BLaER1 (cell line): ENCODE data around the gene NPTX1.

Experiments
- H3K27ac ChIP-seq: shearing (Covaris generic); formaldehyde crosslinking; 2 replicates; pipeline ENCODE4 v1.8.1; 2022
- H3K27me3 ChIP-seq: shearing (Covaris generic); formaldehyde crosslinking; 2 replicates; pipeline ENCODE4 v1.8.1; 2022
- H3K36me3 ChIP-seq: shearing (Covaris generic); formaldehyde crosslinking; 2 replicates; pipeline ENCODE4 v1.8.1; 2022
- H3K4me1 ChIP-seq: shearing (Covaris generic); formaldehyde crosslinking; 2 replicates; pipeline ENCODE4 v1.8.1; 2022
- H3K4me2 ChIP-seq: shearing (Covaris generic); formaldehyde crosslinking; 2 replicates; pipeline ENCODE4 v1.8.1; 2022
- H3K4me3 ChIP-seq: shearing (Covaris generic); formaldehyde crosslinking; 2 replicates; pipeline ENCODE4 v1.8.1; 2022
- H3K9ac ChIP-seq: shearing (Covaris generic); formaldehyde crosslinking; 2 replicates; pipeline ENCODE4 v1.8.1; 2022
- H3K9me3 ChIP-seq: shearing (Covaris generic); formaldehyde crosslinking; 2 replicates; pipeline ENCODE4 v1.8.1; 2022
- H4K20me1 ChIP-seq: shearing (Covaris generic); formaldehyde crosslinking; 2 replicates; pipeline ENCODE4 v1.8.1; 2022
- Cebpa-rat ChIP-seq: shearing (Covaris generic); IDR thresholded peaks from 2 replicates; pipeline ENCODE4 v1.8.1; 2022

The NPTX1 gene

DNA sequence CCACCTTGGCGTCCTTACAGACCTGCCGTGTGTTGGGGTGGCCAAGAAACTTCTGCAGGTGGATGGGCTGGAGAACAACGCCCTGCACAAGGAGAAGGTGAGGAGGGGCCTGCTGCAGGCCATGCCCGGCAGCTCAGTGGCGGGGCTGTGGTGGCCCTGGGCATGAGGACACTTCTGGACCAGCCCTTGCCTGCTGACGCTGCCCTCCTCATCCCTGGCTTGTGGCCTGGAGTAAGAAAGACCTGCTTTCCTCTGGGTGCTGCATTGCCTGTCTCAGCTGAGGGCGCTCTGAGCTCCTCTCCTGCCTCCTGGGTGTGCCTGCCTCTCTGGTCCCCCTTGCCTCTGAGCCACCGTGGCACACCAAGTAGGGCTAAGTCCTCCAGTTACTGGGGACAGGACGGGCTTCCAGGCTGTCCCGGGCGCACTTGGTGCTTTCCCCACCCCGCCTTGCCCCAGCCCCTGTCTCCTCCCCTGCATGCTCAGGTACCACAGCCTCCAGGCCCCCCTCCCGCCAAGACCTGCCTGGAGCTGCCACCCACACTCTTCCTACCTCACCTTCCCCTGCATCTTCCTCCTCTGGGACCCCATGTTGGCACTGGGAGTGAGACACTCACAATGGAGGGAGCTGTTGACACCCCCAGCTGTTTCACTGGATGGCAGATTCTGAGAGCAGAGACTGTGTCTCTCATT lies 52.7 kb downstream of the NPTX1 start:
- H3K4me2 ChIP-seq, result peak overlapping the region; percentile 86
- H3K27ac ChIP-seq, result peak overlapping the region; percentile 65
- H3K27me3 ChIP-seq, result no peaks in the 10 kb centered on the region
- no peaks in the 10 kb centered on the region for H3K36me3 ChIP-seq
- no peaks in the 10 kb centered on the region for H3K9me3 ChIP-seq
- H3K9ac ChIP-seq, result peak overlapping the region; percentile 37; the same call in 1 of the 2 replicates
- peak overlapping the region; percentile 42 for H3K4me3 ChIP-seq
- peaks cover 60% of the 10 kb centered on the region for H3K4me1 ChIP-seq
- H4K20me1 ChIP-seq, result peaks cover 19% of the 10 kb centered on the region
- no peak for TF ChIP-seq Cebpa-rat

DNA sequence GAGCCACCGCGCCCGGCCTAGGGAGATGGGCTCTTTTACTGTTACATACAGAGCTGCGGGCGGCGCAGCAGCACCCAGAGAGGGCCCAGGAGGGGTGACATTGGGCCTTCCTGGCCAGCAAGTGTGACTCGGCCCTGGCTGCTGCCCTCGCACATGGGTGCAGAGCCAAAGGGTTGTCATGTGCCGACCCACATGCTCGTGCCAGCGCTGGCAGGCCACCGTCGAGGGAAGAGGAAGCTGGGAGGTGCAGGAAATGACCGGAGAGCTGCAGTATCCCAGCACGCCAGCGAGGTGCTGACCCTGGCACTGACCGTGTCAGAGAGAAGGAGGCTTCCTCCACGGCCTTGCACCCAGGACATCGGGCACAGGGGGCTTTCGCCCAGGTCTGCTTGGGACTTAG lies 53.4 kb downstream of the NPTX1 start:
- Histone ChIP-seq H3K4me2 (peak overlapping the region; percentile 86), H3K36me3 (peaks cover 5% of the 10 kb centered on the region; the same call in 1 of the 2 replicates), H3K27ac (peak overlapping the region; percentile 65; the same call in 1 of the 2 replicates), H3K27me3 (no peaks in the 10 kb centered on the region), H4K20me1 (peaks cover 19% of the 10 kb centered on the region), H3K9ac (no peak overlapping the region), H3K4me3 (no peak overlapping the region), H3K9me3 (no peaks in the 10 kb centered on the region), H3K4me1 (peaks cover 60% of the 10 kb centered on the region)
- TF ChIP-seq Cebpa-rat, result no peak

DNA sequence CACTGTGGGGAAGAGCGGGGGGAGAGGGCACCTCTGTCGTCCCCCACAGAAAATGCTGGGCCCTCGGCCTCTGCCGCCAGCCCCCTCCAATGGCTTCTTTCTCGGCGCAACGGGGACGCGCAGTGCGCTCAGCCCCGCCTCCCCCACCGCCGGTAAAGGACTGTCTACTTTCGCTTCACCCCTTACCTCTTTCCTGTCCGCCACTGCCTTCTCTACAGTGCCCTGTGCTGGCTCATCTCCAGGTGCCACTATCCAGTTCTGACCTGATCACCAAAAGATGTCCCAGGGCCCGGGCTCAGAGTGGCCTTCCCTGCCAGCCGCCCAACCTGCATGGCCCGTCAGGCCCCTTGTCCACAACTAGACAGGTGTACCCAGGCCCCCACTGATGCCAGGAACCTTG lies 54.1 kb downstream of the NPTX1 start:
- H3K4me3 ChIP-seq, result no peak overlapping the region
- H3K4me1 ChIP-seq, result peaks cover 57% of the 10 kb centered on the region
- H3K9ac ChIP-seq, result no peak overlapping the region
- H3K9me3 ChIP-seq, result no peaks in the 10 kb centered on the region
- H3K27ac ChIP-seq, result no peak overlapping the region
- peak overlapping the region; percentile 86 for H3K4me2 ChIP-seq
- no peaks in the 10 kb centered on the region for H3K27me3 ChIP-seq
- H4K20me1 ChIP-seq, result peaks cover 18% of the 10 kb centered on the region
- H3K36me3 ChIP-seq, result peaks cover 12% of the 10 kb centered on the region; the same call in 1 of the 2 replicates
- TF ChIP-seq Cebpa-rat, result no peak

DNA sequence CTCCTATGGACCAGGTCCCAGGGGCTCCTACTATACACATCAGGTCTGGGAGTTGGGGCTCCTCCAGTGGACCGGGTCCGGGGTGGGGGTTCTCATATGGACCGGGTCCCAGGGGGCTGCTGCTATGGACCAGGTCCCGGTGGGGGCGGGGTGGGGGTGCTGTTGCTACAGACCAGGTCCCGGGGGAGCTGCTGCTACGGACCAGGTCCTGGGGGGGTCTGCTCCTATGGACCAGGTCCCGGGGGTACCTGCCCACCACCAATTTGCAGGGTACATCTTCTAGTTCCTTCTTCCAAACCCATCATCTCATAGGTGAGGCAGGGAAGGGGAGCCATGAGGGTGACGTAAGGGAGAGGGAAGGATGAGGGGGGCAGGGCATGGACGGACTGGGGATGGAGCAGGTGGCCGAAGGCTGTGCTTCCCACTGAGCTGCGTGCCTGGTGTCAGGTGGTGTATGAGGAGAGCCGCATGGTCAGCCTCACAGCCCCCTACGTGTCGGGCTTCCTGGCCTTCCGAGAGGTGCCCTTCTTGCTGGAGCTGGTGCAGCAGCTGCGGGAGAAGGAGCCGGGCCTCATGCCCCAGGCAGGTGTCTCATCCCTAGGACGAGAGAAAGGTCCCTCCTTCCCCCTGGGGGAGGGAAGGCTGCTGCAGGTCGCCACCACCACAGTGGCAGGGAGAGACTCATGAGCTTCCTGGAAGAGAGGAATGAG lies 54.9 kb downstream of the NPTX1 start:
- Histone ChIP-seq H3K9me3 (no peaks in the 10 kb centered on the region), H4K20me1 (peaks cover 14% of the 10 kb centered on the region), H3K4me2 (peak overlapping the region; percentile 86; the same call in 1 of the 2 replicates), H3K4me1 (peaks cover 50% of the 10 kb centered on the region), H3K4me3 (no peak overlapping the region), H3K9ac (no peak overlapping the region), H3K36me3 (peaks cover 18% of the 10 kb centered on the region; the same call in 1 of the 2 replicates), H3K27ac (no peak overlapping the region), H3K27me3 (no peaks in the 10 kb centered on the region)
- TF ChIP-seq Cebpa-rat, result no peak

DNA sequence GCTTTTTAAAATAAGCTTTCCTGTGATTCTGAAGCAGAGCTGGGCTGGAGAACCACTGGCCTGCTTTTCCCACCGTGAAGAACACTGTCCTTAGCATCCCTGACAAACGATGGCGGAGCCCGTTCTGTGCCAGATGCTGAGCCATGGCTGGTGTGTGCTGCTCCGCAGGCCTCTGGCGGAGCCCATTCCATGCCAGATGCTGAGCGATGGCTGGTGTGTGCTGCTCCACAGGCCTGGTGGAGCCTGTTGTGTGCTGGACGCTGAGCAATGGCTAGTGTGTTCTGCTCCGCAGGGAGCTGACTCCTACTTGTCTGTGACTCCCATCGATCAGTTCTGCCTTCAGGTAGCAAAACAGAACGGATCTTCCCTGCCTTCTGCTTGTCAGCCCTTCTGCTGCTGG lies 57.2 kb downstream of the NPTX1 start:
- no peak overlapping the region for H3K27ac ChIP-seq
- H3K9me3 ChIP-seq, result no peaks in the 10 kb centered on the region
- H3K36me3 ChIP-seq, result peaks cover 18% of the 10 kb centered on the region; the same call in 1 of the 2 replicates
- H3K4me3 ChIP-seq, result no peak overlapping the region
- H3K27me3 ChIP-seq, result peaks cover 12% of the 10 kb centered on the region
- peaks cover 43% of the 10 kb centered on the region for H3K4me1 ChIP-seq
- no peak overlapping the region for H3K9ac ChIP-seq
- H4K20me1 ChIP-seq, result no peaks in the 10 kb centered on the region; the same call in 1 of the 2 replicates
- TF ChIP-seq Cebpa-rat, result no peak
- H3K4me2 ChIP-seq, result no peak overlapping the region

DNA sequence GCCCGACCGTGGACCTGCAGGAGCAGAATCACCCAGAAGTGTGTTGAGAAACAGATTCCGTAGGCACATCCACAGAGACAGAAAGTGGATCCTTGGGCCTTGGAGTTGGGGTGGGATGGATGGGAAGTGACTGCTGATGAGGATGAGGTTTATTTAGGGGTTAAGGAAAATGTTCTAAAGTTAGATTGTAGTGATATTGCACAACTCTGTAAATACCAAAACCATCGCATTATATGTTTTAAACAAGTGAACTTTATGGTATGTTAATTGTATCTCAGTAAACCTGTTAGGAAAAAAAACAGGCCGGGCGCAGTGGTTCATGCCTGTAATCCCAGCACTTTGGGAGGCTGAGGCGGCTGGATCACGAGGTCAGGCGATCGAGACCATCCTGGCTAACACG lies 57.8 kb downstream of the NPTX1 start:
- Histone ChIP-seq H3K9me3 (no peaks in the 10 kb centered on the region), H3K4me2 (no peak overlapping the region), H3K4me1 (peaks cover 38% of the 10 kb centered on the region), H3K9ac (no peak overlapping the region), H3K36me3 (peaks cover 18% of the 10 kb centered on the region; the same call in 1 of the 2 replicates), H3K27me3 (peaks cover 19% of the 10 kb centered on the region), H4K20me1 (no peaks in the 10 kb centered on the region; the same call in 1 of the 2 replicates), H3K4me3 (no peak overlapping the region), H3K27ac (no peak overlapping the region)
- TF ChIP-seq Cebpa-rat, result no peak
